A673 (cell line): ENCODE measurements around the gene SLC12A7.
"Not testable (repeated sequence)": the region's sequence is repeated elsewhere in the genome, so short reads cannot be mapped to it uniquely, and the experiment has no call there.

Experiments
- CTCF ChIP-seq: fragments of 300-800, 200-600 bp; sonication (generic); conservative IDR thresholded peaks from 2 replicates; pipeline ENCODE4 v1.5.1; 2017; ENCODE audit warnings: low read depth, mild to moderate bottlenecking, antibody characterized with exemption, low read length, moderate library complexity, mixed read lengths
- EZH2 ChIP-seq: fragments of 200-600 bp; sonication (generic); IDR thresholded peaks from 2 replicates; pipeline ENCODE4 v1.6.1; 2017; ENCODE audit warnings: borderline replicate concordance, low read depth, mild to moderate bottlenecking, mixed read lengths, antibody characterized with exemption, low read length; ENCODE audit not compliant: poor library complexity, severe bottlenecking

- not testable (repeated sequence) for TF ChIP-seq CTCF, EZH2
These were observed 13.9 kb downstream of the SLC12A7 start for GRCh38 chr5:1097988-1098385.
